Peyer's patch (tissue), 4 donors: Measurements from ENCODE around the gene TCF7L2.

Experiments used
- CTCF ChIP-seq, 6 experiments: fragments of 450-650 bp in 4 of 6; fragments of 200-600 bp in 2 of 6; sonication (generic) in 1 of 6; IDR thresholded peaks; one replicate each; pipeline ENCODE4 v1.5.1; 2017 to 2019; ENCODE audit warnings: antibody characterized with exemption in 6 of 6, mild to moderate bottlenecking in 3 of 6, moderate library complexity in 1 of 6
- POLR2A ChIP-seq, 2 donors: fragments of 450-650 bp; IDR thresholded peaks; one replicate each; pipeline ENCODE4 v1.5.1; 2017; ENCODE audit warnings: antibody characterized with exemption in 2 of 2, mild to moderate bottlenecking in 2 of 2, moderate library complexity in 2 of 2

- TF ChIP-seq CTCF (IDR thresholded peaks at IDR 0.05) (no peak), POLR2A (IDR thresholded peaks at IDR 0.05) (no peak)
Observed at GRCh38 chr10:113041324-113041723, 91.3 kb downstream of the TCF7L2 start.
